Measurements from ENCODE around the gene ATXN2. TPM values are rescaled to one million over a fixed set of nuclear protein-coding genes. Genes with fewer than 3 reads are reported as not detected.

ATXN2 gene
- total and polyA plus RNA-seq, 3 experiments from 2014 or later: 27.7 to 44.9 (median 39.9) TPM

GRCh38 chr12:111424189-111424792 is 174.8 kb downstream of the ATXN2 start:
- Histone ChIP-seq H3K4me1 (ENCODE audit: insufficient read depth, low read length) (peaks cover 54% of the 10 kb centered on the region), H3K9me3 (ENCODE audit: low read length) (no peaks in the 10 kb centered on the region), H3K27ac (ENCODE audit: low read depth, low read length) (no peak overlapping the region), H3K4me3 (ENCODE audit: low read length) (no peak overlapping the region), H3K36me3 (ENCODE audit: insufficient read depth, low read length) (peaks cover 12% of the 10 kb centered on the region), H3K27me3 (ENCODE audit: insufficient read depth, low read length, poor library complexity, severe bottlenecking) (no peaks in the 10 kb centered on the region)
- Mint-ChIP-seq H3K27ac (peak overlapping the region; percentile 77 to 100 (median 97)), H3K36me3 (peaks cover 0 to 29% (median 8%) of the 10 kb centered on the region in 3 donors), H3K4me3 (peak overlapping the region in 2 of 7 donors; percentile 6 to 64), H3K4me1 (peaks cover 50 to 69% (median 57%) of the 10 kb centered on the region in 3 donors), H3K27me3 (no peaks in the 10 kb centered on the region), H3K9me3 (no peaks in the 10 kb centered on the region)
- DNase-seq: no peak
- CTCF ChIA-PET: interaction anchor here (1.2 to 7.4 kb wide), 6 partner anchors 11 to 27 kb away, joined by 3 to 69 read pairs (median 11); no protein-coding TSS in a partner anchor
- POLR2A ChIA-PET: interaction anchor here (1.0 kb wide), 1 partner anchor 14 kb away, joined by 3 read pairs; no protein-coding TSS in a partner anchor

GRCh38 chr12:111420494-111420893 is 178.6 kb downstream of the ATXN2 start:
- peaks cover 12% of the 10 kb centered on the region for H3K36me3 ChIP-seq (ENCODE audit: insufficient read depth, low read length)
- H3K4me1 ChIP-seq (ENCODE audit: insufficient read depth, low read length): peaks cover 16% of the 10 kb centered on the region
- ChIA-PET CTCF (interaction anchor here (1.5 to 3.6 kb wide), 5 partner anchors 9 to 31 kb away, joined by 4 to 17 read pairs (median 9); no protein-coding TSS in a partner anchor), POLR2A (interaction anchor here (0.6 kb wide), 2 partner anchors 14 to 760 kb away, joined by 3 to 5 read pairs; no protein-coding TSS in a partner anchor)
- no peak overlapping the region for H3K27ac ChIP-seq (ENCODE audit: low read depth, low read length)
- no peaks in the 10 kb centered on the region for H3K9me3 ChIP-seq (ENCODE audit: low read length)
- no peaks in the 10 kb centered on the region for H3K27me3 Mint-ChIP-seq
- H3K4me1 Mint-ChIP-seq: peaks cover 30 to 49% (median 34%) of the 10 kb centered on the region in 3 donors
- no peaks in the 10 kb centered on the region for H3K27me3 ChIP-seq (ENCODE audit: insufficient read depth, low read length, poor library complexity, severe bottlenecking)
- peak overlapping the region in 6 of 8 donors; percentile 37 to 84 (median 66) for H3K27ac Mint-ChIP-seq
- peaks cover 0 to 48% (median 8%) of the 10 kb centered on the region in 3 donors for H3K36me3 Mint-ChIP-seq
- peak overlapping the region in 2 of 7 donors; percentile 33 to 34 for H3K4me3 Mint-ChIP-seq
- H3K4me3 ChIP-seq (ENCODE audit: low read length): no peak overlapping the region
- no peaks in the 10 kb centered on the region for H3K9me3 Mint-ChIP-seq
- DNase-seq: no peak

GRCh38 chr12:111419784-111420183 is 179.3 kb downstream of the ATXN2 start:
- no peak overlapping the region for H3K4me3 ChIP-seq (ENCODE audit: low read length)
- H3K27me3 Mint-ChIP-seq: no peaks in the 10 kb centered on the region
- POLR2A ChIA-PET: no interaction called here
- H3K36me3 Mint-ChIP-seq: peaks cover 0 to 52% (median 13%) of the 10 kb centered on the region in 3 donors
- peaks cover 14% of the 10 kb centered on the region for H3K4me1 ChIP-seq (ENCODE audit: insufficient read depth, low read length)
- H3K9me3 ChIP-seq (ENCODE audit: low read length): no peaks in the 10 kb centered on the region
- H3K36me3 ChIP-seq (ENCODE audit: insufficient read depth, low read length): peaks cover 12% of the 10 kb centered on the region
- no peak overlapping the region for H3K4me3 Mint-ChIP-seq
- peaks cover 29 to 48% (median 31%) of the 10 kb centered on the region in 3 donors for H3K4me1 Mint-ChIP-seq
- CTCF ChIA-PET: interaction anchor here (0.8 to 3.6 kb wide), 5 partner anchors 12 to 32 kb away, joined by 3 to 17 read pairs (median 9); no protein-coding TSS in a partner anchor
- no peaks in the 10 kb centered on the region for H3K9me3 Mint-ChIP-seq
- no peak overlapping the region for H3K27ac ChIP-seq (ENCODE audit: low read depth, low read length)
- H3K27me3 ChIP-seq (ENCODE audit: insufficient read depth, low read length, poor library complexity, severe bottlenecking): no peaks in the 10 kb centered on the region
- DNase-seq: no peak
- H3K27ac Mint-ChIP-seq: peak overlapping the region in 4 of 8 donors; percentile 23 to 79 (median 50)

- Histone ChIP-seq H3K4me3 (ENCODE audit: low read length) (no peak overlapping the region), H3K27ac (ENCODE audit: low read depth, low read length) (no peak overlapping the region), H3K36me3 (ENCODE audit: insufficient read depth, low read length) (peaks cover 12% of the 10 kb centered on the region), H3K27me3 (ENCODE audit: insufficient read depth, low read length, poor library complexity, severe bottlenecking) (no peaks in the 10 kb centered on the region), H3K9me3 (ENCODE audit: low read length) (no peaks in the 10 kb centered on the region), H3K4me1 (ENCODE audit: insufficient read depth, low read length) (peaks cover 15% of the 10 kb centered on the region)
- H3K36me3 Mint-ChIP-seq: peaks cover 0 to 56% (median 15%) of the 10 kb centered on the region in 3 donors
- ChIA-PET CTCF (interaction anchor here (2.3 to 3.6 kb wide), 2 partner anchors 16 to 22 kb away, joined by 9 to 16 read pairs; no protein-coding TSS in a partner anchor), POLR2A (no interaction called here)
- H3K27ac Mint-ChIP-seq: no peak overlapping the region
- no peaks in the 10 kb centered on the region for H3K9me3 Mint-ChIP-seq
- no peak for DNase-seq
- no peak overlapping the region for H3K4me3 Mint-ChIP-seq
- H3K27me3 Mint-ChIP-seq: no peaks in the 10 kb centered on the region
- peaks cover 32 to 53% (median 34%) of the 10 kb centered on the region in 3 donors for H3K4me1 Mint-ChIP-seq
Measured at GRCh38 chr12:111418594-111418880, 180.6 kb downstream of the ATXN2 start.

- Mint-ChIP-seq H3K4me3 (no peak overlapping the region), H3K27ac (peak overlapping the region in 3 of 8 donors; percentile 23 to 73 (median 42)), H3K27me3 (no peaks in the 10 kb centered on the region), H3K36me3 (peaks cover 0 to 59% (median 19%) of the 10 kb centered on the region in 3 donors), H3K9me3 (no peaks in the 10 kb centered on the region), H3K4me1 (peaks cover 37 to 56% (median 38%) of the 10 kb centered on the region in 3 donors)
- no peak for DNase-seq
- Histone ChIP-seq H3K4me3 (ENCODE audit: low read length) (no peak overlapping the region), H3K9me3 (ENCODE audit: low read length) (no peaks in the 10 kb centered on the region), H3K36me3 (ENCODE audit: insufficient read depth, low read length) (peaks cover 12% of the 10 kb centered on the region), H3K27ac (ENCODE audit: low read depth, low read length) (no peak overlapping the region), H3K4me1 (ENCODE audit: insufficient read depth, low read length) (peaks cover 20% of the 10 kb centered on the region), H3K27me3 (ENCODE audit: insufficient read depth, low read length, poor library complexity, severe bottlenecking) (no peaks in the 10 kb centered on the region)
- ChIA-PET CTCF (interaction anchor here (2.3 to 3.6 kb wide), 2 partner anchors 17 to 21 kb away, joined by 9 to 16 read pairs; no protein-coding TSS in a partner anchor), POLR2A (no interaction called here)
Measured at GRCh38 chr12:111417784-111418593, 181.1 kb downstream of the ATXN2 start.

- Mint-ChIP-seq H3K27me3 (no peaks in the 10 kb centered on the region), H3K27ac (peak overlapping the region in 7 of 8 donors; percentile 23 to 83 (median 43)), H3K4me1 (peaks cover 43 to 61% (median 44%) of the 10 kb centered on the region in 3 donors), H3K4me3 (no peak overlapping the region), H3K36me3 (peaks cover 0 to 56% (median 18%) of the 10 kb centered on the region in 3 donors), H3K9me3 (no peaks in the 10 kb centered on the region)
- Histone ChIP-seq H3K4me3 (ENCODE audit: low read length) (no peak overlapping the region), H3K27me3 (ENCODE audit: insufficient read depth, low read length, poor library complexity, severe bottlenecking) (no peaks in the 10 kb centered on the region), H3K4me1 (ENCODE audit: insufficient read depth, low read length) (peaks cover 27% of the 10 kb centered on the region), H3K36me3 (ENCODE audit: insufficient read depth, low read length) (peaks cover 12% of the 10 kb centered on the region), H3K9me3 (ENCODE audit: low read length) (no peaks in the 10 kb centered on the region), H3K27ac (ENCODE audit: low read depth, low read length) (no peak overlapping the region)
- POLR2A ChIA-PET: no interaction called here
- CTCF ChIA-PET: no interaction called here
- no peak for DNase-seq
Measured at GRCh38 chr12:111417290-111417689, 181.8 kb downstream of the ATXN2 start.

GRCh38 chr12:111414711-111415252 is 184.3 kb downstream of the ATXN2 start:
- CTCF ChIA-PET: interaction anchor here (27.8 kb wide), 1 partner anchor 34 kb away, joined by 1032 read pairs; no protein-coding TSS in a partner anchor
- H3K27me3 Mint-ChIP-seq: no peaks in the 10 kb centered on the region
- no peak overlapping the region for H3K27ac ChIP-seq (ENCODE audit: low read depth, low read length)
- POLR2A ChIA-PET: no interaction called here
- H3K9me3 ChIP-seq (ENCODE audit: low read length): no peaks in the 10 kb centered on the region
- DNase-seq: no peak
- H3K4me3 ChIP-seq (ENCODE audit: low read length): no peak overlapping the region
- peaks cover 5% of the 10 kb centered on the region for H3K36me3 ChIP-seq (ENCODE audit: insufficient read depth, low read length)
- peaks cover 52% of the 10 kb centered on the region for H3K4me1 ChIP-seq (ENCODE audit: insufficient read depth, low read length)
- H3K4me3 Mint-ChIP-seq: peak overlapping the region in 1 of 7 donors; percentile 54
- H3K27ac Mint-ChIP-seq: peak overlapping the region; percentile 32 to 87 (median 80)
- H3K4me1 Mint-ChIP-seq: peaks cover 54 to 75% (median 64%) of the 10 kb centered on the region in 3 donors
- H3K36me3 Mint-ChIP-seq: peaks cover 0 to 35% (median 14%) of the 10 kb centered on the region in 3 donors
- H3K27me3 ChIP-seq (ENCODE audit: insufficient read depth, low read length, poor library complexity, severe bottlenecking): no peaks in the 10 kb centered on the region
- H3K9me3 Mint-ChIP-seq: no peaks in the 10 kb centered on the region

Measured in CD8-positive, alpha-beta memory T cell (primary cell).